ENCODE results near the gene TSPAN32. TPM values are rescaled to one million over a fixed set of nuclear protein-coding genes. Genes with fewer than 3 reads are reported as not detected.
"Not testable (repeated sequence)": the region's sequence is repeated elsewhere in the genome, so short reads cannot be mapped to it uniquely, and the experiment has no call there.

TSPAN32 gene
- total RNA-seq, 1 donor from 2014 or later: 1.9 TPM

- no peak for TF ChIP-seq CTCF (IDR thresholded peaks at IDR 0.05)
- Histone ChIP-seq H3K27ac (no peak overlapping the region), H3K27me3 (no peaks in the 10 kb centered on the region), H3K4me1 (no peaks in the 10 kb centered on the region), H3K4me3 (no peak overlapping the region), H3K9me3 (peaks cover 0 to 10% of the 10 kb centered on the region in 2 donors), H3K36me3 (peaks cover 0 to 2% of the 10 kb centered on the region in 2 donors)
- no peak for DNase-seq (ENCODE audit: low spot score in 2 of 2)
- intact Hi-C loops (cut with DNase I): no loop called here
Measured at GRCh38 chr11:2351701-2352100, 49.9 kb downstream of the TSPAN32 start.

DNA sequence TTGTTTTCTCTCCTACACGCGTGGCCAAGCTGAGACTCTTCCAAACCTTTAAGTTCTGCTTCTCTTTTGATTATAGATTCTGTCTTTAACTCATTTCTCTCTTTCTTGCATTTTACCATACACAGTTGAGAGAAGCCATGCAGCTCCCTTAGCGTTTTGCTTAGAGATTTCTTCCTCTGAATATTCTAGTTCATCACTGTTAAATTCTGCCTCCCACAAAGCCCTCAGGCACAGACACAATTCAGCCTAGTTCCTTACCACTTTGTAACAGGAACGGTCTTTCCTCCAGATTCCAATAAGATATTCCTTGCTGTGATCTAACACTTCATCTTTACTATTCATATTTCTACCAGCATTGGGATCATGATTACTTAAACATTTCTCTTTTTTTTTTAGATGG is 50.6 kb downstream of the TSPAN32 start:
- no peak overlapping the region for H3K27ac ChIP-seq
- intact Hi-C loops (cut with DNase I): no loop called here
- peaks cover 0 to 2% of the 10 kb centered on the region in 2 donors for H3K36me3 ChIP-seq
- no peak for DNase-seq (ENCODE audit: low spot score in 2 of 2)
- H3K4me1 ChIP-seq: no peaks in the 10 kb centered on the region
- no peak overlapping the region for H3K4me3 ChIP-seq
- H3K9me3 ChIP-seq: peaks cover 0 to 10% of the 10 kb centered on the region in 2 donors
- no peak for TF ChIP-seq CTCF (IDR thresholded peaks at IDR 0.05)
- no peaks in the 10 kb centered on the region for H3K27me3 ChIP-seq

GRCh38 chr11:2355000-2355644 is 53.3 kb downstream of the TSPAN32 start:
- H3K27me3 ChIP-seq: no peaks in the 10 kb centered on the region
- no peaks in the 10 kb centered on the region for H3K9me3 ChIP-seq
- no peaks in the 10 kb centered on the region for H3K36me3 ChIP-seq
- intact Hi-C loops (cut with DNase I): no loop called here
- H3K4me1 ChIP-seq: no peaks in the 10 kb centered on the region
- no peak overlapping the region for H3K27ac ChIP-seq
- DNase-seq (ENCODE audit: low spot score in 2 of 2): no peak
- H3K4me3 ChIP-seq: no peak overlapping the region
- TF ChIP-seq CTCF (IDR thresholded peaks at IDR 0.05): no peak

GRCh38 chr11:2357246-2357645 is 55.4 kb downstream of the TSPAN32 start:
- H3K9me3 ChIP-seq: no peaks in the 10 kb centered on the region
- no peaks in the 10 kb centered on the region for H3K36me3 ChIP-seq
- TF ChIP-seq CTCF (IDR thresholded peaks at IDR 0.05): no peak
- no peak overlapping the region for H3K4me3 ChIP-seq
- intact Hi-C loops (cut with DNase I): no loop called here
- H3K27ac ChIP-seq: no peak overlapping the region
- H3K4me1 ChIP-seq: no peaks in the 10 kb centered on the region
- no peak for DNase-seq (ENCODE audit: low spot score in 2 of 2)
- no peaks in the 10 kb centered on the region for H3K27me3 ChIP-seq

GRCh38 chr11:2357651-2358050 is 55.8 kb downstream of the TSPAN32 start:
- H3K4me1 ChIP-seq; H3K4me3 ChIP-seq; H3K36me3 ChIP-seq; H3K9me3 ChIP-seq; H3K27me3 ChIP-seq; DNase-seq (ENCODE audit: low spot score in 2 of 2); intact Hi-C loops (cut with DNase I); H3K27ac ChIP-seq: not testable (repeated sequence)

- intact Hi-C loops (cut with DNase I): no loop called here
- DNase-seq (ENCODE audit: low spot score in 2 of 2): no peak
- Histone ChIP-seq H3K4me1 (no peaks in the 10 kb centered on the region), H3K36me3 (no peaks in the 10 kb centered on the region), H3K27ac (no peak overlapping the region), H3K4me3 (no peak overlapping the region), H3K9me3 (no peaks in the 10 kb centered on the region), H3K27me3 (no peaks in the 10 kb centered on the region)
- no peak for TF ChIP-seq CTCF (IDR thresholded peaks at IDR 0.05)
Measured at GRCh38 chr11:2358754-2359442, 57.1 kb downstream of the TSPAN32 start.

Measured in ascending aorta (tissue), 2 donors.